Measurements from ENCODE around the gene CCDC86. TPM values are rescaled to one million over a fixed set of nuclear protein-coding genes. Genes with fewer than 3 reads are reported as not detected.
A peak's percentile ranks its signal among the peaks of the same experiment; 100 is the strongest.

Gene CCDC86
- total RNA-seq, 1 donor from 2014 or later = 9.3 TPM

GRCh38 chr11:60862171-60862570 is 20.3 kb downstream of the CCDC86 start:
- ATAC-seq (no peak), DNase-seq (ENCODE audit: missing footprints) (no peak)
- intact Hi-C loops (cut with DNase I) = no loop called here

GRCh38 chr11:60863550-60864521 is 21.9 kb downstream of the CCDC86 start:
- intact Hi-C loops (cut with DNase I) = no loop called here
- DNase-seq (ENCODE audit: missing footprints) (no peak), ATAC-seq (no peak)

- ATAC-seq (no peak), DNase-seq (ENCODE audit: missing footprints) (no peak)
- intact Hi-C loops (cut with DNase I) = no loop called here
Observed at GRCh38 chr11:60864856-60865513, 23.1 kb downstream of the CCDC86 start.

GRCh38 chr11:60866911-60867870 is 25.3 kb downstream of the CCDC86 start, which contains the start of gene ZP1:
TSS of gene ZP1 (plus strand) at chr11:60867542. CDS start at chr11:60867562, 20 bp downstream.
- DNase-seq (ENCODE audit: missing footprints) = no peak
- intact Hi-C loops (cut with DNase I) = no loop called here
- no peak for ATAC-seq

GRCh38 chr11:60867871-60868681 is 26.2 kb downstream of the CCDC86 start:
- ATAC-seq (no peak), DNase-seq (ENCODE audit: missing footprints) (no peak)
- intact Hi-C loops (cut with DNase I) = no loop called here

GRCh38 chr11:60868682-60869450 is 27.0 kb downstream of the CCDC86 start:
- DNase-seq (ENCODE audit: missing footprints) (no peak), ATAC-seq (no peak)
- intact Hi-C loops (cut with DNase I) = no loop called here

- ATAC-seq = no peak
- intact Hi-C loops (cut with DNase I) = no loop called here
- DNase-seq (ENCODE audit: missing footprints) = no peak
Observed at GRCh38 chr11:60869451-60869825, 27.5 kb downstream of the CCDC86 start.

- ATAC-seq = no peak
- no peak for DNase-seq (ENCODE audit: missing footprints)
- intact Hi-C loops (cut with DNase I) = no loop called here
Observed at GRCh38 chr11:60870276-60870675, 28.4 kb downstream of the CCDC86 start.

- intact Hi-C loops (cut with DNase I) = no loop called here
- DNase-seq (ENCODE audit: missing footprints) (no peak), ATAC-seq (no peak)
Observed at GRCh38 chr11:60870733-60871377, 28.9 kb downstream of the CCDC86 start.

GRCh38 chr11:60871378-60872061 is 29.6 kb downstream of the CCDC86 start:
- DNase-seq (ENCODE audit: missing footprints) (no peak), ATAC-seq (peak; percentile 80)
- intact Hi-C loops (cut with DNase I) = no loop called here

GRCh38 chr11:60872124-60872960 is 30.4 kb downstream of the CCDC86 start:
- no peak for DNase-seq (ENCODE audit: missing footprints)
- intact Hi-C loops (cut with DNase I) = no loop called here
- ATAC-seq = peak; percentile 87

- intact Hi-C loops (cut with DNase I) = no loop called here
- DNase-seq (ENCODE audit: missing footprints) = peak; percentile 76
- no peak for ATAC-seq
Observed at GRCh38 chr11:60872961-60873524, 31.1 kb downstream of the CCDC86 start.

GRCh38 chr11:60873533-60873932 is 31.6 kb downstream of the CCDC86 start:
- ATAC-seq = no peak
- intact Hi-C loops (cut with DNase I) = no loop called here

GRCh38 chr11:60874421-60875365 is 32.8 kb downstream of the CCDC86 start:
- DNase-seq (ENCODE audit: missing footprints) (no peak), ATAC-seq (no peak)
- intact Hi-C loops (cut with DNase I) = no loop called here

More at GRCh38 chr11:60873533-60873932, 31.6 kb downstream of the CCDC86 start:
- no peak for DNase-seq (ENCODE audit: missing footprints)
